SK-N-SH (cell line): ENCODE results near the gene EDARADD. TPM values are rescaled to one million over a fixed set of nuclear protein-coding genes. Genes with fewer than 3 reads are reported as not detected.

Source experiments
- CTCF ChIA-PET: fragments of 300-600, 350-600 bp; formaldehyde crosslinking; extraction: SDS; loops from one replicate; lab custom pipeline; 2021; lab: Yijun Ruan, JAX
- POLR2A ChIA-PET: fragments of 350-600 bp; sonication (Branson Sonifier 250); formaldehyde crosslinking; extraction: SDS; loops from one replicate; lab custom pipeline; 2020; ENCODE audit warnings: antibody characterized with exemption, inconsistent platforms; lab: Yijun Ruan, JAX
- DNase-seq: peaks from one replicate; pipeline ENCODE4 v3.0.0; 2012
- H2AFZ ChIP-seq: fragments of 200-600 bp; sonication (generic); 2 replicates; pipeline ENCODE4 v1.8.1; 2016; ENCODE audit warnings: antibody characterized with exemption, mild to moderate bottlenecking, low read depth
- H3F3A ChIP-seq: fragments of 200-600 bp; sonication (generic); replicated peaks from 2 replicates; pipeline ENCODE3; 2016; ENCODE audit warnings: antibody characterized with exemption, mild to moderate bottlenecking; ENCODE audit not compliant: insufficient read depth
- H3K27ac ChIP-seq, 2 experiments: fragments of 200-500 bp in 1 of 2; fragments of 200-600 bp in 1 of 2; sonication (Bioruptor generic) in 1 of 2; sonication (generic), shearing (Covaris generic) in 1 of 2; 2 replicates each; pipeline versions ENCODE4 v1.5.1 to v1.6.1; 2014 to 2016; ENCODE audit warnings: low read depth in 2 of 2, inconsistent platforms in 1 of 2, low read length in 1 of 2, mild to moderate bottlenecking in 1 of 2, mixed read lengths in 1 of 2
- H3K27me3 ChIP-seq: fragments of 200-600 bp; sonication (generic), shearing (Covaris generic); 2 replicates; pipeline ENCODE4 v1.6.1; 2016; ENCODE audit warnings: mixed run types; ENCODE audit not compliant: insufficient read depth
- H3K36me3 ChIP-seq, 2 experiments: fragments of 200-500 bp in 1 of 2; fragments of 200-600 bp in 1 of 2; sonication (Bioruptor generic) in 1 of 2; sonication (generic) in 1 of 2; replicated peaks in 1 of 2; 2 replicates each; pipeline versions ENCODE3 to v1.5.1; 2014 to 2016; ENCODE audit warnings: low read length in 1 of 2, mild to moderate bottlenecking in 1 of 2; ENCODE audit not compliant: insufficient read depth in 2 of 2, control insufficient read depth in 1 of 2
- H3K4me1 ChIP-seq, 2 experiments: fragments of 200-500 bp in 1 of 2; fragments of 200-600 bp in 1 of 2; sonication (Bioruptor generic) in 1 of 2; sonication (generic), shearing (Covaris generic) in 1 of 2; 2 replicates each; pipeline versions ENCODE4 v1.5.1 to v1.6.1; 2014 to 2016; ENCODE audit warnings: low read depth in 1 of 2, low read length in 1 of 2, mixed run types in 1 of 2; ENCODE audit not compliant: insufficient read depth in 2 of 2, control insufficient read depth in 1 of 2
- H3K4me2 ChIP-seq: fragments of 200-600 bp; sonication (generic), shearing (Covaris generic); 2 replicates; pipeline ENCODE4 v1.6.1; 2017; ENCODE audit warnings: mixed run types
- H3K4me3 ChIP-seq, 2 experiments: fragments of 200-500 bp in 1 of 2; fragments of 200-600 bp in 1 of 2; sonication (Bioruptor generic) in 1 of 2; sonication (generic), shearing (Covaris generic) in 1 of 2; 2 replicates each; pipeline versions ENCODE4 v1.5.1 to v1.8.1; 2014 to 2016; ENCODE audit warnings: low read depth in 2 of 2, inconsistent platforms in 1 of 2, low read length in 1 of 2, mild to moderate bottlenecking in 1 of 2, mixed read lengths in 1 of 2, moderate library complexity in 1 of 2
- H3K79me2 ChIP-seq: fragments of 200-600 bp; sonication (generic); 2 replicates; pipeline ENCODE4 v1.8.1; 2017; ENCODE audit warnings: mild to moderate bottlenecking; ENCODE audit not compliant: insufficient read depth
- H3K9ac ChIP-seq: fragments of 200-600 bp; sonication (generic); 2 replicates; pipeline ENCODE4 v1.6.1; 2017; ENCODE audit warnings: mixed run types
- H3K9me2 ChIP-seq: fragments of 200-600 bp; sonication (generic); 2 replicates; pipeline ENCODE4 v1.6.1; 2017; ENCODE audit warnings: mixed run types
- H3K9me3 ChIP-seq: fragments of 200-600 bp; sonication (generic); 2 replicates; pipeline ENCODE4 v1.6.1; 2017; ENCODE audit warnings: mixed run types, mild to moderate bottlenecking, moderate library complexity
- H4K20me1 ChIP-seq: fragments of 200-600 bp; sonication (generic); 2 replicates; pipeline ENCODE4 v1.6.1; 2017; ENCODE audit warnings: mild to moderate bottlenecking, mixed run types; ENCODE audit not compliant: insufficient read depth
- FOXJ3 ChIP-seq: sonication (generic); formaldehyde crosslinking; IDR thresholded peaks from 2 replicates; pipeline ENCODE4 v1.5.1; 2020; ENCODE audit warnings: mild to moderate bottlenecking, missing genetic modification reagents
- FOXM1 ChIP-seq: IDR thresholded peaks from 2 replicates; pipeline ENCODE4 v1.4.0; 2012; ENCODE audit warnings: low read depth, mild to moderate bottlenecking
- IRF3 ChIP-seq: fragments of 150-350 bp; IDR thresholded peaks from 2 replicates; pipeline ENCODE4 v1.6.1; 2016; ENCODE audit warnings: mild to moderate bottlenecking, low read depth, low read length
- MXI1 ChIP-seq: IDR thresholded peaks from 2 replicates; pipeline ENCODE4 v1.6.1; 2012; ENCODE audit warnings: mild to moderate bottlenecking, low read depth, low read length, improper control_type of control experiment
- NFIC ChIP-seq: IDR thresholded peaks from 2 replicates; pipeline ENCODE4 v1.4.0; 2012; ENCODE audit warnings: borderline replicate concordance
- NRF1 ChIP-seq: IDR thresholded peaks from 2 replicates; pipeline ENCODE4 v1.6.1; 2012; ENCODE audit warnings: low read depth, mild to moderate bottlenecking, low read length
- PBX3 ChIP-seq: IDR thresholded peaks from 2 replicates; pipeline ENCODE4; 2012
- RFX5 ChIP-seq: IDR thresholded peaks from 2 replicates; pipeline ENCODE4 v1.6.1; 2012; ENCODE audit warnings: mild to moderate bottlenecking, improper control_type of control experiment, low read length
- TEAD4 ChIP-seq: IDR thresholded peaks from 2 replicates; pipeline ENCODE4 v1.4.0; 2012; ENCODE audit warnings: mild to moderate bottlenecking, borderline replicate concordance; ENCODE audit not compliant: insufficient read depth
- WGBS: methylation state at CpG from one replicate; pipeline ENCODE4 v1.1.6; 2017; ENCODE audit warnings: low lambda C conversion rate; 5-methylcytosine and 5-hydroxymethylcytosine counted together
- polyA plus RNA-seq, 3 experiments: library from polyadenylated mRNA; depleted of rRNA; stranded (reverse); fragments of >200 nt; gene quantifications; 2 replicates each; pipeline ENCODE4 v1.2.3, GENCODE V29; 2012
- TF ChIP-seq, protein P1 (sequence below): fragments of 200-600 bp; sonication (generic); IDR thresholded peaks from 2 replicates; pipeline ENCODE4 v1.6.1; 2017; ENCODE audit warnings: antibody characterized with exemption, mild to moderate bottlenecking, moderate library complexity

EDARADD gene
- polyA plus RNA-seq, 1 of the 3 experiments (the other 2 are of a cell fraction): not detected

GRCh38 chr1:236395230-236395946 lies 1.3 kb downstream of the EDARADD start:
- POLR2A ChIA-PET: no interaction called here

More at GRCh38 chr1:236395230-236395946, 1.3 kb downstream of the EDARADD start:
- TF ChIP-seq PBX3 (no peak), NFIC (no peak), FOXJ3 (CRISPR knock-in tag) (no peak), IRF3 (no peak), RFX5 (no peak), FOXM1 (no peak), MXI1 (no peak), NRF1 (no peak), TEAD4 (no peak)
- TF ChIP-seq, protein P1, sequence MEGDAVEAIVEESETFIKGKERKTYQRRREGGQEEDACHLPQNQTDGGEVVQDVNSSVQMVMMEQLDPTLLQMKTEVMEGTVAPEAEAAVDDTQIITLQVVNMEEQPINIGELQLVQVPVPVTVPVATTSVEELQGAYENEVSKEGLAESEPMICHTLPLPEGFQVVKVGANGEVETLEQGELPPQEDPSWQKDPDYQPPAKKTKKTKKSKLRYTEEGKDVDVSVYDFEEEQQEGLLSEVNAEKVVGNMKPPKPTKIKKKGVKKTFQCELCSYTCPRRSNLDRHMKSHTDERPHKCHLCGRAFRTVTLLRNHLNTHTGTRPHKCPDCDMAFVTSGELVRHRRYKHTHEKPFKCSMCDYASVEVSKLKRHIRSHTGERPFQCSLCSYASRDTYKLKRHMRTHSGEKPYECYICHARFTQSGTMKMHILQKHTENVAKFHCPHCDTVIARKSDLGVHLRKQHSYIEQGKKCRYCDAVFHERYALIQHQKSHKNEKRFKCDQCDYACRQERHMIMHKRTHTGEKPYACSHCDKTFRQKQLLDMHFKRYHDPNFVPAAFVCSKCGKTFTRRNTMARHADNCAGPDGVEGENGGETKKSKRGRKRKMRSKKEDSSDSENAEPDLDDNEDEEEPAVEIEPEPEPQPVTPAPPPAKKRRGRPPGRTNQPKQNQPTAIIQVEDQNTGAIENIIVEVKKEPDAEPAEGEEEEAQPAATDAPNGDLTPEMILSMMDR: no peak
- Histone ChIP-seq H3K4me1 (peaks cover 0 to 6% of the 10 kb centered on the region in 2 experiments; a peak in 2 of 4 replicates), H3K36me3 (no peaks in the 10 kb centered on the region), H4K20me1 (no peaks in the 10 kb centered on the region), H3K9ac (no peak overlapping the region), H3K9me2 (no peaks in the 10 kb centered on the region), H3F3A (no peaks in the 10 kb centered on the region), H3K4me2 (peak overlapping the region; percentile 92), H3K9me3 (no peaks in the 10 kb centered on the region), H2AFZ (peak overlapping the region; percentile 79), H3K27ac (no peak overlapping the region), H3K4me3 (peak overlapping the region; percentile 49 to 64), H3K27me3 (peaks cover 18% of the 10 kb centered on the region; the same call in 1 of the 2 replicates), H3K79me2 (no peaks in the 10 kb centered on the region)
- CTCF ChIA-PET: interaction anchor here (1.5 to 2.8 kb wide), 2 partner anchors 14 to 17 kb away, joined by 3 to 8 read pairs; no protein-coding TSS in a partner anchor
- DNase-seq: peak; percentile 78
- WGBS: 2% methylated on average over 46 of the region's 86 CpGs
